GM12864 (cell line): ENCODE data around the gene A2M.

Experiments
- DNase-seq: peaks from one replicate; pipeline ENCODE4 v3.0.0-alpha.2; 2011; ENCODE audit warnings: low read depth
- H3K4me3 ChIP-seq: 2 replicates; pipeline ENCODE4 v1.5.1; 2011; ENCODE audit warnings: mild to moderate bottlenecking, low read depth, low read length, control low read depth
- TF ChIP-seq, protein P1 (sequence below): IDR thresholded peaks from 2 replicates; pipeline ENCODE4 v1.5.1; 2011; ENCODE audit warnings: low read depth, mild to moderate bottlenecking, moderate library complexity, low read length, control low read depth, inconsistent platforms; ENCODE audit errors: missing control alignments

A2M gene

DNA sequence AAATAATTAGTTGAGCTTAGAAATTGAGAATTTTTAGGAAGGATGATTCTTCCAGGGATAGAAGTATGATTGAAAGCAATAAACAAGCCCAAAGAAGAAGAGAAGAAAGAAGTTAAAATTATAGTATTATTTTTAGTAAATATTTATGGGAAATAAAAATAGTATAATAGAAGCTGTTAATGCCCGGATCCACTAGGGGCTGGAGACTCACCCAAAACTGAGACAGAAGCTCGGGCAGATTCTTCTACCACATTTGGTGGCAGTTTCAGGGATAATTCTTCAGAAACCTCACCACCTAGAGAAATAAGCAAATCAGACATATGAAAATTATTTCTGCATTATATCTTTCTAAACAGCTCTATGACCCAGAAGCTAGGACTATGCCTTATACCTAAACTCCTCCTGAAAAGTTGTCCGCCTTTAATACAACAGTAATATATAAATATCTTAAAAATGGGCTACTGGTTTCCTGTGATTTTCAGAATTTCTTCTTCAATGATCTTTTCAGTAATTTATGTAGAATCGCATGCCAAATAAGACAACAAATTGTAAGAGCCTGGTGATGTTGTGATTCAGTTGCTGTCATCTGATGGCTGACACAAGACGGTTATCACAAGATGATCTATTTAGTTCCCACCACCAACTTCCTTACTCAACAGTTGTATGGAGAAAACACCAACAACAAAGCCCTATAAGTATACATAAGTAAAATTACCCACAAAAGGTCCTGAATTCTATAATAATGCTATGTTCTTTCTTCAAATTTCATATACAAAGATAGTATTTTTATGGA is 35.6 kb downstream of the A2M start:
- H3K4me3 ChIP-seq: no peak overlapping the region
- TF ChIP-seq, protein P1, sequence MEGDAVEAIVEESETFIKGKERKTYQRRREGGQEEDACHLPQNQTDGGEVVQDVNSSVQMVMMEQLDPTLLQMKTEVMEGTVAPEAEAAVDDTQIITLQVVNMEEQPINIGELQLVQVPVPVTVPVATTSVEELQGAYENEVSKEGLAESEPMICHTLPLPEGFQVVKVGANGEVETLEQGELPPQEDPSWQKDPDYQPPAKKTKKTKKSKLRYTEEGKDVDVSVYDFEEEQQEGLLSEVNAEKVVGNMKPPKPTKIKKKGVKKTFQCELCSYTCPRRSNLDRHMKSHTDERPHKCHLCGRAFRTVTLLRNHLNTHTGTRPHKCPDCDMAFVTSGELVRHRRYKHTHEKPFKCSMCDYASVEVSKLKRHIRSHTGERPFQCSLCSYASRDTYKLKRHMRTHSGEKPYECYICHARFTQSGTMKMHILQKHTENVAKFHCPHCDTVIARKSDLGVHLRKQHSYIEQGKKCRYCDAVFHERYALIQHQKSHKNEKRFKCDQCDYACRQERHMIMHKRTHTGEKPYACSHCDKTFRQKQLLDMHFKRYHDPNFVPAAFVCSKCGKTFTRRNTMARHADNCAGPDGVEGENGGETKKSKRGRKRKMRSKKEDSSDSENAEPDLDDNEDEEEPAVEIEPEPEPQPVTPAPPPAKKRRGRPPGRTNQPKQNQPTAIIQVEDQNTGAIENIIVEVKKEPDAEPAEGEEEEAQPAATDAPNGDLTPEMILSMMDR: no peak
- no peak for DNase-seq

DNA sequence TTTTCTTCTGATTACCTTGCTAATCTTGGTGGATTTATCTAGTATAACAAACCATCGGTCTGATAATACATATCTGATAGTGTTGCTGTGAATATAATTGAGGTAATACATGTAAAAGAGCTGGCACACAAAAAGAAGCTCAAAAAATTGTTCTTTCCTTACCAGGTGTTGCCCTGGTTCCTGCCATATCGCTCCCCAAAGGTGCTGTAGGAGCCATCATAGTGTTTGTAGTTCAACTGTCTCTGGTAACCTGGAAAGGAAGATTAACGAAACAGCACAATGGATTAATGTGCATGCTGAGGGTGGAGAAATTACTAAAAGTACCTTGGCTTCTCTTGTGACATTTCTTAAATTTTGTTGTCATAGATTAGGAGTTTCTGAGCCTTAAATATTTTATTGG is 36.6 kb downstream of the A2M start:
- no peak for DNase-seq
- TF ChIP-seq, protein P1: no peak
- H3K4me3 ChIP-seq: no peak overlapping the region

DNA sequence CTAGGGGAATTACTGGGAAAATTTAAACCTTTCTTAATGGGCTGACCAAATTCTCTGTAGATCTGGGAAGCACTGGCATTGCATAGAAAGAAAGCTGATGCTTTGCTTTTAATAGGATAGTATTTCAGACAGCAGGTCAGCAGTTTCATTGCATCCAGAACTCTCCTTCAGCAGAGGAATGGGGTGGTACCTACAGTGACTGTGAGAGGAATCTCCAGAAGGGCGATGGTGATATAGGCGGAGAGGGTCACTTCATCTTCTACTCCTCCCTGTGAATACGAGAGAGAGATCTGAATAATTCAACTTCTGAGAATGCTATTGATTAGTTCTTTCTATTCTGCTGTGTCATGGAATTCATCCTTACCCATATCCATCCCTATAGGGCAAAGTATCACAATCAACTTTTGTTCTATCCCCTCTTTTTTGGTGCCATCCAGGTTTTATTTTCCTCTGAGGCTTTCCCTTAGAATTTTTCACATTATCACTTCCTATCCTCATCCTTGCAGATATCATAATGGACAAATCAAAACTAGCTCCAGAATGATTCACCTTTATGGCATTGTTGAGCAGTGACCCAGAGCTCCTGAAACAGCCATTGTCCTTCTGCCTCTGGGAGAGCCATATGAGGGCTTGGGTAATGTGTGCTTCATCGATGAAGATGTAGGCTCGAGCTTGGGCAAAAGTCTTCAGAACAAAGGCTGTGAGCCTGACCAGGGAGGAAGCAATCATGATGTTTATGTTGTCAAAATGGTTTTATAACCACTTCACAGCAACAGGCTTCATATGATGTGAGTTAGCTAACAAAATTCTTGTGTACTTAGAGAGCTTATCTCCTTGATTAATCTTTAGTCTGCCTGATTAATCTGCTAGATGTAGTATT is 38.3 kb downstream of the A2M start:
- no peak overlapping the region for H3K4me3 ChIP-seq

DNA sequence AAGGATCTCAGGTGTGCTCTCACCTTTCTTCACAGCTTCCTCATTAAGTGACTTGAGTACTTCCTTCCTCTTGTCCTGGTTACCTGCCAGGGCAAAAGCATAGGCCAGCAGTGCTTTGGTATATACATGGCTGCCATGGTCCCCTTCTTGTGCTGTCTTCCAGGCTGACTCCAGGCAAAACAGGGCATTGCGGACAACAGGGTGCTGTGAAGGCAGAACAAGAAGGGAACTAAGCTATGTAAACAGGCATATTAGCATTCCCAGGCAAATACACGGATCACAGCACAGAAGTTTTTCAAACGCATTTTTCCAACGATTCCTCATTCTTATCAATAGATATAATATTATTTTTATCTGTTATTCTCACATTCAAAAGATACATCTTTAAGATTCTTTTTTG is 39.0 kb downstream of the A2M start:
- TF ChIP-seq, protein P1: no peak
- DNase-seq: no peak
- no peak overlapping the region for H3K4me3 ChIP-seq

More for the DNA sequence above, 38.3 kb downstream of the A2M start:
- TF ChIP-seq, protein P1: no peak
- no peak for DNase-seq

DNA sequence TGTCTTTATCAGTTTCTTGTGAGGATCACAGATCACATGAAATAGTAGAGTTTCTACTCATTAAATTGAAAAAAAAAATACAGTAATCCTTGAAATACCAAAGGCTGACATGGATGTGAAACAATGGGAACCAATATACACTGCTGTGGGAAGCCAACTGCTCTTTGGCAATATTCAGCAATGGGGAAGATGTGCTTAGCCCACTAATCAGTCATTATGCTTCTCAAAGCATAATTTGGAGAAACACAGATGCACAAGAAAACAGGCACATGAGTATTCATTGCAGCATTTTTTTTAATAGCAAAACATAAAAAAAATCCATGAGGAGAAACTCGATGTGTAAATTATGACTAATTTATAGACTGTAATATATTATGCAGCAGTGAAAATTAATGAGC is 40.6 kb downstream of the A2M start:
- no peak overlapping the region for H3K4me3 ChIP-seq
- TF ChIP-seq, protein P1: no peak
- DNase-seq: no peak

DNA sequence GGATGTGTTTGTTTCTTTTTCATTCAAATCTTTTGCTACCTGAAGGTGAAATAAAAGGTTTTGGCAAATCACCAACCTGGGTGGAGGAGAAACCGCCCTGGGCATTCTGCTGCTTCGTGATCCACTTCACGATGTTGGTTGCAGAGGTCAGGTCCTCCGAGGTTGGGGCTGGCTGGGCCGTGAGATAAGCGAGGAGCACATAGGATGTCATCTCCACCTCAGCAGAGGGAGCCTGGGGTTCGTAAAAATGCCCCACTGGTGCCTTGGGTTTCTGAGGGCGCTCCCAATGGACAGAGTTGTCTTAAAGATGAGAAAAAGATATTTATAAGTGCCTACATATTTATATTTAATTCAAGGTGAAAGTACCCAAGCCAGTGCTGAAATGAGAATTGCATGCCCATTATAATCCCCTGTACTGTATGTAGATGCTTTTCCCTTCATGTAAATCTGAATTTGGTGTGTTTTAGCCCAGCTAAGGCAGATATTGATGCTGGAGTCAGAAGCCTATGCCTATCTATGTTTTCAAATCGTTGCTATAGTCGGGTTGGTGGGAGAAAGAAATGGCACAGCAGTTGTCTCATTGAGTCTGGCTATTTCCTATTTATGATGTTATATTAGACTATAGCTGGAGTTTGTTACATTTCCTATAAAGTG is 41.1 kb downstream of the A2M start:
- no peak overlapping the region for H3K4me3 ChIP-seq
- TF ChIP-seq, protein P1: no peak
- no peak for DNase-seq
